Tibial nerve (tissue), 4 donors: Measurements from ENCODE around the gene CACNA2D2.

Source experiments
- EP300 ChIP-seq, 2 donors: sonication (generic); formaldehyde crosslinking; IDR thresholded peaks; one replicate each; pipeline ENCODE4 v1.6.1; 2017; ENCODE audit warnings: antibody characterized with exemption in 2 of 2, mild to moderate bottlenecking in 1 of 2
- POLR2A ChIP-seq, 2 donors: fragments of 450-650 bp; IDR thresholded peaks; one replicate each; pipeline ENCODE4 v1.6.1; 2017; ENCODE audit warnings: antibody characterized with exemption in 2 of 2, mild to moderate bottlenecking in 2 of 2, moderate library complexity in 2 of 2
- TF ChIP-seq, protein P1 (sequence below), 5 experiments: fragments of 200-600 bp in 3 of 5; fragments of 450-650 bp in 2 of 5; sonication (generic) in 3 of 5; IDR thresholded peaks; one replicate each; pipeline ENCODE4 v1.5.1; 2016 to 2019; ENCODE audit warnings: antibody characterized with exemption in 5 of 5, mild to moderate bottlenecking in 3 of 5, moderate library complexity in 2 of 5

DNA sequence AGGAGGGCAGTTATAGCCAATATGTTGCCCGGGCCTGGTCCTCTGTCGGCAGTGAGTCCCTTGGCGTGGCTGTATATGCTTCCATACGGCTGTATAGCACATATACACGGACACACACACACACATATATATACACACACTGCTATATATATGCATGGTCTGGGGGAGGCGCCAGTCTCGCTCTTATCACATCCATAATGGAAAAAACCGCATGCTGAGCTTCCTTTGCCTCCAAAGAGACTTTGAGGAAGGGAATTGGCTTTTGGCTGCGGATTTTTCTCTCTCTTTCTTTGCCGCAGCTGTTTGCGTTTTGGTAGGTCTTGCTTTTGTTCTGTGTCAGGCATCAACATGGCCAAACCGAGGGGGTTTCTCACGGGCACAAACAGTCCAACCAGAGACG lies 132.8 kb downstream of the CACNA2D2 start:
- TF ChIP-seq, protein P1, sequence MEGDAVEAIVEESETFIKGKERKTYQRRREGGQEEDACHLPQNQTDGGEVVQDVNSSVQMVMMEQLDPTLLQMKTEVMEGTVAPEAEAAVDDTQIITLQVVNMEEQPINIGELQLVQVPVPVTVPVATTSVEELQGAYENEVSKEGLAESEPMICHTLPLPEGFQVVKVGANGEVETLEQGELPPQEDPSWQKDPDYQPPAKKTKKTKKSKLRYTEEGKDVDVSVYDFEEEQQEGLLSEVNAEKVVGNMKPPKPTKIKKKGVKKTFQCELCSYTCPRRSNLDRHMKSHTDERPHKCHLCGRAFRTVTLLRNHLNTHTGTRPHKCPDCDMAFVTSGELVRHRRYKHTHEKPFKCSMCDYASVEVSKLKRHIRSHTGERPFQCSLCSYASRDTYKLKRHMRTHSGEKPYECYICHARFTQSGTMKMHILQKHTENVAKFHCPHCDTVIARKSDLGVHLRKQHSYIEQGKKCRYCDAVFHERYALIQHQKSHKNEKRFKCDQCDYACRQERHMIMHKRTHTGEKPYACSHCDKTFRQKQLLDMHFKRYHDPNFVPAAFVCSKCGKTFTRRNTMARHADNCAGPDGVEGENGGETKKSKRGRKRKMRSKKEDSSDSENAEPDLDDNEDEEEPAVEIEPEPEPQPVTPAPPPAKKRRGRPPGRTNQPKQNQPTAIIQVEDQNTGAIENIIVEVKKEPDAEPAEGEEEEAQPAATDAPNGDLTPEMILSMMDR (IDR thresholded peaks at IDR 0.05), result peak in 1 of 5 experiments; percentile 19
- TF ChIP-seq EP300 (IDR thresholded peaks at IDR 0.05) (no peak), POLR2A (IDR thresholded peaks at IDR 0.05) (no peak)
